Mesenchymal stem cell (in vitro differentiated cells and primary cell): ENCODE results near the gene ARID1A.

ENCODE experiments used
- DNase-seq: peaks from one replicate; pipeline ENCODE4 v3.0.0-alpha.2; 2013
- H2AFZ ChIP-seq: one replicate; pipeline ENCODE4 v1.6.1; 2013; ENCODE audit warnings: low read depth, mild to moderate bottlenecking, control low read depth, inconsistent platforms, low read length, moderate library complexity
- H2AK5ac ChIP-seq: 2 replicates; pipeline ENCODE4 v1.6.1; 2013; ENCODE audit warnings: low read length, moderate library complexity, mild to moderate bottlenecking, inconsistent platforms; ENCODE audit not compliant: severe bottlenecking
- H2BK120ac ChIP-seq: one replicate; pipeline ENCODE4 v1.6.1; 2013; ENCODE audit warnings: low read depth, mild to moderate bottlenecking, inconsistent platforms, low read length, moderate library complexity
- H2BK12ac ChIP-seq, 2 experiments: one replicate each; pipeline ENCODE4 v1.6.1; 2013; ENCODE audit warnings: inconsistent platforms in 2 of 2, low read length in 2 of 2, mild to moderate bottlenecking in 2 of 2, moderate library complexity in 2 of 2, control low read depth in 1 of 2
- H2BK15ac ChIP-seq: one replicate; pipeline ENCODE4 v1.6.1; 2013; ENCODE audit warnings: mild to moderate bottlenecking, low read depth, inconsistent platforms; ENCODE audit not compliant: poor library complexity, severe bottlenecking
- H2BK5ac ChIP-seq: 2 replicates; pipeline ENCODE4 v1.6.1; 2013; ENCODE audit warnings: low read depth, mild to moderate bottlenecking, low read length, control low read depth, inconsistent platforms; ENCODE audit not compliant: poor library complexity, severe bottlenecking
- H3K14ac ChIP-seq, 2 experiments: one replicate each; pipeline ENCODE4 v1.6.1; 2013; ENCODE audit warnings: inconsistent platforms in 2 of 2, low read length in 2 of 2, control low read depth in 1 of 2, mild to moderate bottlenecking in 1 of 2, moderate library complexity in 1 of 2
- H3K18ac ChIP-seq, 2 experiments: one replicate each; pipeline ENCODE4 v1.6.1; 2013; ENCODE audit warnings: inconsistent platforms in 2 of 2, low read length in 2 of 2, control low read depth in 1 of 2, low read depth in 1 of 2, mild to moderate bottlenecking in 1 of 2
- H3K23ac ChIP-seq, 2 experiments: one replicate each; pipeline ENCODE4 v1.6.1; 2013; ENCODE audit warnings: inconsistent platforms in 2 of 2, low read length in 2 of 2, mild to moderate bottlenecking in 2 of 2, moderate library complexity in 2 of 2, control low read depth in 1 of 2
- H3K27ac ChIP-seq: 2 replicates; pipeline ENCODE4 v1.5.1; 2013; ENCODE audit warnings: mild to moderate bottlenecking, moderate library complexity, low read length, control low read depth, inconsistent platforms; ENCODE audit not compliant: poor library complexity, severe bottlenecking
- H3K27me3 ChIP-seq, 2 experiments: 2 replicates each; pipeline versions ENCODE4 v1.6.1 to v1.7.0; 2013; ENCODE audit warnings: low read length in 2 of 2, mild to moderate bottlenecking in 2 of 2, moderate library complexity in 2 of 2, control low read depth in 1 of 2, inconsistent platforms in 1 of 2; ENCODE audit not compliant: control insufficient read depth in 1 of 2, insufficient read depth in 1 of 2
- H3K36me3 ChIP-seq, 2 experiments: 2 replicates each; pipeline versions ENCODE4 v1.6.1 to v1.7.0; 2013; ENCODE audit warnings: low read length in 2 of 2, control low read depth in 1 of 2, inconsistent platforms in 1 of 2, low read depth in 1 of 2, mild to moderate bottlenecking in 1 of 2; ENCODE audit not compliant: insufficient read depth in 2 of 2, control insufficient read depth in 1 of 2
- H3K4ac ChIP-seq, 2 experiments: one replicate each; pipeline ENCODE4 v1.6.1; 2013; ENCODE audit warnings: inconsistent platforms in 2 of 2, low read length in 2 of 2, mild to moderate bottlenecking in 2 of 2, moderate library complexity in 2 of 2, control low read depth in 1 of 2, low read depth in 1 of 2
- H3K4me1 ChIP-seq: 2 replicates; pipeline ENCODE4 v1.6.1; 2013; ENCODE audit warnings: low read depth, low read length, control low read depth; ENCODE audit not compliant: control insufficient read depth, insufficient read depth
- H3K4me2 ChIP-seq: 2 replicates; pipeline ENCODE4 v1.6.1; 2013; ENCODE audit warnings: low read length, mild to moderate bottlenecking, inconsistent platforms; ENCODE audit not compliant: poor library complexity, severe bottlenecking
- H3K4me3 ChIP-seq, 2 experiments: 2 replicates each; pipeline versions ENCODE4 v1.5.1 to v1.7.0; 2013; ENCODE audit warnings: low read length in 2 of 2, mild to moderate bottlenecking in 2 of 2, control low read depth in 1 of 2, low read depth in 1 of 2; ENCODE audit not compliant: insufficient read depth in 1 of 2
- H3K79me1 ChIP-seq: replicated peaks from 2 replicates; pipeline ENCODE4 v1.6.1; 2013; ENCODE audit warnings: mild to moderate bottlenecking, control low read depth, low read length, inconsistent platforms; ENCODE audit not compliant: poor library complexity, severe bottlenecking
- H3K9ac ChIP-seq: 2 replicates; pipeline ENCODE4 v1.7.0; 2013; ENCODE audit warnings: mild to moderate bottlenecking, low read length, moderate library complexity
- H3K9me3 ChIP-seq: 2 replicates; pipeline ENCODE4 v1.7.0; 2013; ENCODE audit warnings: mild to moderate bottlenecking, low read length; ENCODE audit not compliant: control insufficient read depth
- H4K8ac ChIP-seq: one replicate; pipeline ENCODE4 v1.6.1; 2013; ENCODE audit warnings: inconsistent platforms, mild to moderate bottlenecking, low read length, moderate library complexity
- H4K91ac ChIP-seq: one replicate; pipeline ENCODE4 v1.6.1; 2013; ENCODE audit warnings: mild to moderate bottlenecking, low read length, inconsistent platforms
- whole genome bisulfite sequencing: methylation state at CpG from one replicate; pipeline ENCODE4 v1.1.7; 2013; ENCODE audit warnings: mixed read lengths; 5-methylcytosine and 5-hydroxymethylcytosine counted together

ARID1A gene

DNA sequence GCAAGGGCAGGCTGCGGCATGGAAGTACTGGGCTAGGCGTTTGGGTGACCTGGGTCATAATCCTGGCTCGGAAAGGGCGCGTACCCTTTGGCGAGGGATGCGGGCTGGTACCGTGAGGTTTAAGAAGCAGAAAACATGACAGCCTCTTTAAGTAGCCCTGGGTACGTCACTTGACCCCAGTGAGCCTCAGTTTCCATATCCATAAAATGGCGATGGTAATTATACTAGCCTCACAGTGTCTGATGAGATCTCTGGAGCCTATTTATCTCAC, 92.6 kb downstream of the ARID1A start:
- DNase-seq: no peak
- Histone ChIP-seq H3K14ac (peak overlapping the region in 1 of 2 experiments; percentile 78), H2BK15ac (peak overlapping the region; percentile 55), H3K4me1 (peaks cover 25% of the 10 kb centered on the region), H4K91ac (peak overlapping the region; percentile 91), H4K8ac (peak overlapping the region; percentile 92), H2BK5ac (no peak overlapping the region), H3K27ac (peak overlapping the region; percentile 96), H3K36me3 (peaks cover under 1 to 3% of the 10 kb centered on the region in 2 experiments), H2BK120ac (peak overlapping the region; percentile 83), H3K79me1 (peaks cover 5% of the 10 kb centered on the region), H2AK5ac (peak overlapping the region; percentile 80), H3K9me3 (no peaks in the 10 kb centered on the region), H3K27me3 (no peaks in the 10 kb centered on the region), H3K4ac (peak overlapping the region; percentile 79 to 99), H3K4me2 (peak overlapping the region; percentile 92), H2AFZ (peak overlapping the region; percentile 54), H3K18ac (peak overlapping the region; percentile 91 to 97), H3K4me3 (peak overlapping the region; percentile 66 to 83), H3K9ac (peak overlapping the region; percentile 99), H2BK12ac (peak overlapping the region in 1 of 2 experiments; percentile 51), H3K23ac (peak overlapping the region in 1 of 2 experiments; percentile 63)
- WGBS: 31% methylated on average over 9 of the region's 10 CpGs

DNA sequence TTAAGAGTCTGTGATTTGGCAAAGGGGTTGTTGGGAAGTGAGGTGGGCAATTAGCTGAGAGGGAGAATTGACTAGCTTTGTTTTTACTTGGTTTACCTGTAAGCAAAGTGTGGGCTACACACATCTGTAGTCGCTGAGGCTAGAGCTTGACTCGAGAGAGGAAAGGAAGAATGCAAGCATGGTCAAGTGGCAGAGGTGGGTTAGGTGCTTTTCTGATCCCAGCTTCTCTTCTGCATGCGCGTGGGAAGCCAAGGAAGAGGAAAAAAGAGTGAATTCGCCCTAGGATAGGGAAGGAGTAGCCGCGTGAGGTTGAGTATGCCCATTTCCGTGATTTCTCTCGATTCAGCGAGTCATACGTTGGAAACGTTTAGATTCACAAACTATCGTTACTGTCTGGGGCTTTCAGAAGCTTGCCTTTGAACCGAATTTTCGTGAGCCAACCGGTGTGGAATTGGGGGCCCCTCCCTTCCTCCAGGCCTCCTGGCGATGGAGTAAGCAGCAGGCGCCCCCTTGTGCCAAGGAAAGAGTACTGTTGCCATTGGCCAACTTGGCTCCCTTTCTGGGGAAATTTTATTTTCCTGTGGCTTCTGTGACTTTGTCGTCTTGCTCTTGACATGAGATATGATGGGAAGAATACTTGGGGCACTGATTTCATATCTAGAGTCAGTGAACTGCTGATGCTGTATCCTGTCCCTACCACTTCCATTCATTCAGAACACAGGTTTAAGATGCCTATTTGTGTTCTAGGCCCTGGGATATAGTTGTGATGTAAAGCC, 93.2 kb downstream of the ARID1A start:
- Histone ChIP-seq H3K4me3 (peak overlapping the region in 1 of 2 experiments; percentile 83), H2BK15ac (no peak overlapping the region), H3K23ac (peak overlapping the region in 1 of 2 experiments; percentile 83), H3K9me3 (no peaks in the 10 kb centered on the region), H2AK5ac (peak overlapping the region; percentile 80), H3K14ac (peak overlapping the region in 1 of 2 experiments; percentile 76), H3K79me1 (peaks cover 6% of the 10 kb centered on the region), H2BK12ac (peak overlapping the region in 1 of 2 experiments; percentile 32), H2AFZ (no peak overlapping the region), H3K4ac (peak overlapping the region; percentile 41 to 99), H3K27ac (peak overlapping the region; percentile 96), H3K4me1 (peaks cover 22% of the 10 kb centered on the region), H3K9ac (peak overlapping the region; percentile 99), H4K91ac (peak overlapping the region; percentile 37), H4K8ac (no peak overlapping the region), H3K27me3 (no peaks in the 10 kb centered on the region), H3K18ac (peak overlapping the region; percentile 25 to 64), H2BK5ac (no peak overlapping the region), H3K4me2 (peak overlapping the region; percentile 92), H2BK120ac (no peak overlapping the region), H3K36me3 (peaks cover 4 to 7% of the 10 kb centered on the region in 2 experiments)
- DNase-seq: peak; percentile 82
- WGBS: 9% methylated on average over 18 of the region's 19 CpGs

DNA sequence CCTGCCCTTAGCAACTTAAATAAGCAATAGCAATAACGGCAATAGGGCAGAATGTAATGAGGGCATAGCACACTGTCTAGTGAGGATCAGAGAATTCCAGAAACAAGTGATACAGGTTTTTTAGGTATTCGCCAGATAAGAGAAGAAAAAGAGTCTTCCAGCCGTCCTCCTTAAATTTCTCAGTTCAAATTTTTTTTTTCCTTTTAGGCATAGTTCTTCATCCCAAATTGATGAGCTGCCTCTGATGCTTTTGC, 93.7 kb downstream of the ARID1A start:
- Histone ChIP-seq H2BK120ac (no peak overlapping the region), H2BK15ac (no peak overlapping the region), H3K27ac (no peak overlapping the region), H2BK12ac (no peak overlapping the region), H3K14ac (no peak overlapping the region), H3K4me2 (no peak overlapping the region), H2BK5ac (no peak overlapping the region), H3K4me3 (no peak overlapping the region), H3K36me3 (peaks cover 9 to 12% of the 10 kb centered on the region in 2 experiments), H3K4me1 (peaks cover 19% of the 10 kb centered on the region), H4K91ac (no peak overlapping the region), H2AK5ac (no peak overlapping the region), H3K27me3 (no peaks in the 10 kb centered on the region), H3K4ac (no peak overlapping the region), H4K8ac (no peak overlapping the region), H3K9ac (peak overlapping the region; percentile 99), H3K79me1 (peaks cover 11% of the 10 kb centered on the region), H3K9me3 (no peaks in the 10 kb centered on the region), H2AFZ (no peak overlapping the region), H3K23ac (no peak overlapping the region), H3K18ac (no peak overlapping the region)
- WGBS: 86% methylated on average over 3 of the region's 3 CpGs
- no peak for DNase-seq

DNA sequence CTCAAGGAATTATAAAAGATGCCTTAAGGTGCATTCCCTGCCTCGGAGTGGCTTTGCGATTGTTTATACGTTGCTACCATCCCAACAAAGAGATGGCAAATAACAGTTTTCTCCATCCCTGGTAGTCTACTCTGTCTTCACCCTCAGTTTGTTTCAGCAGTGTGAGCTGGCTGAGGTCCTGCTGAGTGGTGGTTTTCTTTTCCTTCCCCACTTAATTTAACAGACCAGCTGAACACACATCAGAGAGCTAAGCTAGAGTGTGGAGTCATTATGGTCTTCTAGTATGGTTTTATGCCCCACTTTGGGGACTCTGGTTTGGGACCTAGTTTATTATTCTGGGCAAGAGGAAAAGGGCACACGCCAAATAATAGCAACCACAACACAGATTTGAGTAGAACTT, 94.1 kb downstream of the ARID1A start:
- Histone ChIP-seq H3K23ac (no peak overlapping the region), H2AFZ (no peak overlapping the region), H3K27me3 (no peaks in the 10 kb centered on the region), H4K8ac (no peak overlapping the region), H3K9me3 (no peaks in the 10 kb centered on the region), H2BK12ac (no peak overlapping the region), H3K36me3 (peaks cover 13 to 16% of the 10 kb centered on the region in 2 experiments), H3K27ac (no peak overlapping the region), H3K4ac (no peak overlapping the region), H4K91ac (no peak overlapping the region), H2BK15ac (no peak overlapping the region), H2AK5ac (no peak overlapping the region), H3K18ac (no peak overlapping the region), H3K4me2 (no peak overlapping the region), H3K4me1 (peaks cover 17% of the 10 kb centered on the region), H2BK5ac (no peak overlapping the region), H3K79me1 (peaks cover 12% of the 10 kb centered on the region), H3K4me3 (no peak overlapping the region), H2BK120ac (no peak overlapping the region), H3K14ac (no peak overlapping the region), H3K9ac (peak overlapping the region; percentile 99)
- no peak for DNase-seq
- WGBS: no CpG with 5 or more reads among the region's 4 CpGs
